Gastrocnemius medialis (tissue), 4 donors: ENCODE data around the gene PAEP. TPM values are rescaled to one million over a fixed set of nuclear protein-coding genes. Genes with fewer than 3 reads are reported as not detected.

Experiments used
- ATAC-seq, 2 donors: fragments of 150-250 bp; one replicate each; pipeline ENCODE4 v1.9.1; 2016
- DNase-seq, 2 donors: peaks; one replicate each; pipeline ENCODE4 v3.0.0-alpha.2; 2019
- H3K27ac ChIP-seq, 4 donors: fragments of 200-600 bp; sonication (generic); 1 replicate in 1 of 4; 2 replicates in 3 of 4; pipeline ENCODE4 v1.5.1; 2016 to 2018; ENCODE audit warnings: mild to moderate bottlenecking in 2 of 4, moderate library complexity in 1 of 4
- H3K27me3 ChIP-seq, 3 donors: fragments of 200-600 bp; sonication (generic) in 2 of 3; 1 replicate in 1 of 3; 2 replicates in 2 of 3; pipeline versions ENCODE4 v1.5.1 to v1.6.0; 2016 to 2019; ENCODE audit warnings: mild to moderate bottlenecking in 1 of 3, moderate library complexity in 1 of 3
- H3K36me3 ChIP-seq, 2 donors: fragments of 200-600 bp; sonication (generic) in 1 of 2; one replicate each; pipeline ENCODE4 v1.5.1; 2017 to 2018
- H3K4me1 ChIP-seq, 2 donors: fragments of 200-600 bp; sonication (generic) in 1 of 2; one replicate each; pipeline ENCODE4 v1.5.1; 2016 to 2017; ENCODE audit warnings: mild to moderate bottlenecking in 2 of 2
- H3K4me3 ChIP-seq, 4 donors: fragments of 200-600 bp; sonication (generic) in 3 of 4; 1 replicate in 1 of 4; 2 replicates in 3 of 4; pipeline ENCODE4 v1.5.1; 2016 to 2019; ENCODE audit warnings: mild to moderate bottlenecking in 2 of 4
- H3K9me3 ChIP-seq, 3 donors: fragments of 200-600 bp; sonication (generic) in 2 of 3; 1 replicate in 1 of 3; 2 replicates in 2 of 3; pipeline ENCODE4 v1.5.1; 2016 to 2019
- CTCF ChIP-seq, 5 experiments: fragments of 450-650 bp in 3 of 5; fragments of 200-600 bp in 2 of 5; sonication (generic) in 2 of 5; IDR thresholded peaks in 4 of 5; conservative IDR thresholded peaks in 1 of 5; 1 replicate in 4 of 5; 2 replicates in 1 of 5; pipeline ENCODE4 v1.5.1; 2016 to 2019; ENCODE audit warnings: antibody characterized with exemption in 5 of 5, mild to moderate bottlenecking in 3 of 5, moderate library complexity in 3 of 5
- POLR2A ChIP-seq, 2 donors: fragments of 450-650 bp; IDR thresholded peaks; one replicate each; pipeline ENCODE4 v1.6.1; 2017; ENCODE audit warnings: antibody characterized with exemption in 2 of 2, mild to moderate bottlenecking in 2 of 2, moderate library complexity in 2 of 2
- in situ Hi-C, 4 donors: fragments of 200-750 bp; cut with MboI; loops; one replicate each; pipeline versions ENCODE4 v1.15.0 to v1.8.0; 2017; ENCODE audit warnings: low sequenced_read_pairs in 4 of 4
- intact Hi-C: fragments of 100-400 bp; cut with DNase I; formaldehyde crosslinking; loops from one replicate; pipeline ENCODE4 v1.15.1; 2023; ENCODE audit warnings: low total_unique reads
- total RNA-seq, 4 donors: library from RNA; depleted of rRNA; stranded (reverse); fragments of >200 nt; gene quantifications; one replicate each; pipeline versions ENCODE4 v1.1.0 to v1.2.3, GENCODE V29; 2016

The PAEP gene
- total RNA-seq, 4 donors from 2014 or later, result not detected

GRCh38 chr9:135602789-135603481, 41.4 kb downstream of the PAEP start:
- Histone ChIP-seq H3K4me3 (no peak overlapping the region), H3K9me3 (no peaks in the 10 kb centered on the region), H3K27ac (no peak overlapping the region), H3K4me1 (no peaks in the 10 kb centered on the region), H3K27me3 (peaks cover 0 to 5% (median 3%) of the 10 kb centered on the region in 3 donors), H3K36me3 (no peaks in the 10 kb centered on the region)
- no peak for ATAC-seq
- TF ChIP-seq CTCF (IDR thresholded peaks at IDR 0.05 in 4 of 5, conservative IDR thresholded peaks at IDR 0.05 in 1 of 5) (peak in 4 of 5 experiments; percentile 17 to 71 (median 56)), POLR2A (IDR thresholded peaks at IDR 0.05) (no peak)
- intact Hi-C loops, result no loop called here
- in situ Hi-C loops, result no loop called here
- no peak for DNase-seq

- intact Hi-C loops, result no loop called here
- ATAC-seq (no peak), DNase-seq (no peak)
- Histone ChIP-seq H3K4me3 (no peak overlapping the region), H3K27ac (no peak overlapping the region), H3K27me3 (peaks cover 0 to 5% (median 3%) of the 10 kb centered on the region in 3 donors), H3K4me1 (no peaks in the 10 kb centered on the region), H3K9me3 (no peaks in the 10 kb centered on the region), H3K36me3 (no peaks in the 10 kb centered on the region)
- no peak for TF ChIP-seq CTCF (IDR thresholded peaks at IDR 0.05 in 4 of 5, conservative IDR thresholded peaks at IDR 0.05 in 1 of 5)
- no peak for TF ChIP-seq POLR2A (IDR thresholded peaks at IDR 0.05)
- in situ Hi-C loops, result no loop called here
Observed at GRCh38 chr9:135604437-135605237, 43.1 kb downstream of the PAEP start.

GRCh38 chr9:135605238-135605781, 43.8 kb downstream of the PAEP start:
- no peaks in the 10 kb centered on the region for H3K9me3 ChIP-seq
- DNase-seq (no peak), ATAC-seq (no peak)
- intact Hi-C loops (no loop called here), in situ Hi-C loops (no loop called here)
- no peaks in the 10 kb centered on the region for H3K4me1 ChIP-seq
- no peak overlapping the region for H3K27ac ChIP-seq
- H3K36me3 ChIP-seq, result no peaks in the 10 kb centered on the region
- no peak for TF ChIP-seq CTCF (IDR thresholded peaks at IDR 0.05 in 4 of 5, conservative IDR thresholded peaks at IDR 0.05 in 1 of 5)
- TF ChIP-seq POLR2A (IDR thresholded peaks at IDR 0.05), result no peak
- no peak overlapping the region for H3K4me3 ChIP-seq
- peaks cover 0 to 5% (median 3%) of the 10 kb centered on the region in 3 donors for H3K27me3 ChIP-seq

- no peak overlapping the region for H3K27ac ChIP-seq
- H3K36me3 ChIP-seq, result no peaks in the 10 kb centered on the region
- ATAC-seq (no peak), DNase-seq (no peak)
- intact Hi-C loops (no loop called here), in situ Hi-C loops (no loop called here)
- no peak for TF ChIP-seq POLR2A (IDR thresholded peaks at IDR 0.05)
- no peak for TF ChIP-seq CTCF (IDR thresholded peaks at IDR 0.05 in 4 of 5, conservative IDR thresholded peaks at IDR 0.05 in 1 of 5)
- no peaks in the 10 kb centered on the region for H3K9me3 ChIP-seq
- H3K27me3 ChIP-seq, result peaks cover 0 to 3% (median 2%) of the 10 kb centered on the region in 3 donors
- H3K4me3 ChIP-seq, result no peak overlapping the region
- no peaks in the 10 kb centered on the region for H3K4me1 ChIP-seq
Observed at GRCh38 chr9:135606885-135607259, 45.3 kb downstream of the PAEP start.
